HL-60 (cell line): ENCODE measurements around the gene VPS25.

ENCODE experiments used
- DNase-seq, 2 experiments: peaks; one replicate each; pipeline ENCODE4 v3.0.0-alpha.2; 2010 to 2020; ENCODE audit warnings: low read depth in 1 of 2, low spot score in 1 of 2
- H3K27ac ChIP-seq: fragments of 250-450 bp; sonication (Bioruptor Pico); replicated peaks from 2 replicates; pipeline ENCODE4 v1.5.1; 2020; ENCODE audit warnings: mild to moderate bottlenecking, moderate library complexity
- H3K27me3 ChIP-seq: fragments of 250-450 bp; sonication (Bioruptor Pico); 2 replicates; pipeline ENCODE4 v1.5.1; 2021; ENCODE audit warnings: mild to moderate bottlenecking, moderate library complexity; ENCODE audit not compliant: insufficient read depth, poor library complexity, severe bottlenecking
- H3K4me3 ChIP-seq: replicated peaks from 2 replicates; pipeline ENCODE4 v1.5.1; 2011; ENCODE audit warnings: mild to moderate bottlenecking, control low read depth, low read length; ENCODE audit not compliant: insufficient read depth
- GABPA ChIP-seq: IDR thresholded peaks from 2 replicates; pipeline ENCODE4 v1.6.1; 2012; ENCODE audit warnings: low read depth
- POLR2AphosphoS5 ChIP-seq: IDR thresholded peaks from 2 replicates; pipeline ENCODE4 v1.6.1; 2012; ENCODE audit warnings: low read depth
- SPI1 ChIP-seq: IDR thresholded peaks from 2 replicates; pipeline ENCODE4 v1.6.1; 2012; ENCODE audit warnings: low read depth, mild to moderate bottlenecking, borderline replicate concordance
- TF ChIP-seq, protein P1 (sequence below): IDR thresholded peaks from 2 replicates; pipeline ENCODE4 v1.6.1; 2012; ENCODE audit warnings: low read depth; ENCODE audit not compliant: insufficient replicate concordance
- TF ChIP-seq, protein P2 (sequence below): IDR thresholded peaks from one replicate; pipeline ENCODE4 v1.5.1; 2011; ENCODE audit warnings: low read length, control low read depth, inconsistent platforms; ENCODE audit not compliant: insufficient read depth

The VPS25 gene

DNA sequence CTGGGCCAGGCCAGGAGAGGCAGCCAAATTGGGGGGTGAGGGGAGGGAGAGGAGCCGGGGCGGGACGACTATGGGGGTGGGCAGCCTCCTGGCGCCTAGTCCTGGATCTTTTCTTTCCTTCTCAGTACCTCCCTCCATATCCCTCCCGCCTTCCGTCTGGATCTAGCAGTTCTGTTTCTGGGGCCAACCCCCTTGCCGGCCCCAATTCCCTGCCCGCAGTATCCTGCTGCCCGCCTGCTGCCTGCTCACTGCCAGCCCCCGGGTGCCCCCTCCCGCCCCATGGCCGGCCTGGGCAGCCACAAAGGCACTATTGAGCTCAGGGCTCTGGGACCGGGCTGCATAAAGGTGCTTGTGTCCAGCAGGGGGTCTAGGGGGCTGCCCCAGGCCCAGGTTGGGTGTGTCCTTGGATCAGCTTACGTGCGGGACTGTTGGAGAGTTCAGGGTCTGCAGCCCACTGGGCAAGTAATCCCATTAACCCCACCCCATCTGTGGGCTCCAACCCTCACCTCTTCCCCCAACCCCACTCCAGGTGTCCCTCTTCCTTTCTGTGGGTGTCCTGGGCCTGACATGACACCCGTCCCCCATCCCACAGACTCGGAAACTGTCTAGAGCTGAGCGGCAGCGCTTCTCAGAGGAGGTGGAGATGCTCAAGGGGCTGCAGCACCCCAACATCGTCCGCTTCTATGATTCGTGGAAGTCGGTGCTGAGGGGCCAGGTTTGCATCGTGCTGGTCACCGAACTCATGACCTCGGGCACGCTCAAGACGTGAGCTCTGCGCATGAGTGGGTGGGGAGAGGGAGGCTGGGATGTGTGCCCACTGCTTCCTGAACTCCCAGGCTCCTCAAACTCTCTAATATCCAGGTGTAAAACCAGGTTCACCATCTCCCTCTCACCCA, 9.2 kb downstream of the VPS25 start:
- Histone ChIP-seq H3K4me3 (no peak overlapping the region), H3K27me3 (peaks cover 51% of the 10 kb centered on the region), H3K27ac (no peak overlapping the region)
- TF ChIP-seq, protein P1, sequence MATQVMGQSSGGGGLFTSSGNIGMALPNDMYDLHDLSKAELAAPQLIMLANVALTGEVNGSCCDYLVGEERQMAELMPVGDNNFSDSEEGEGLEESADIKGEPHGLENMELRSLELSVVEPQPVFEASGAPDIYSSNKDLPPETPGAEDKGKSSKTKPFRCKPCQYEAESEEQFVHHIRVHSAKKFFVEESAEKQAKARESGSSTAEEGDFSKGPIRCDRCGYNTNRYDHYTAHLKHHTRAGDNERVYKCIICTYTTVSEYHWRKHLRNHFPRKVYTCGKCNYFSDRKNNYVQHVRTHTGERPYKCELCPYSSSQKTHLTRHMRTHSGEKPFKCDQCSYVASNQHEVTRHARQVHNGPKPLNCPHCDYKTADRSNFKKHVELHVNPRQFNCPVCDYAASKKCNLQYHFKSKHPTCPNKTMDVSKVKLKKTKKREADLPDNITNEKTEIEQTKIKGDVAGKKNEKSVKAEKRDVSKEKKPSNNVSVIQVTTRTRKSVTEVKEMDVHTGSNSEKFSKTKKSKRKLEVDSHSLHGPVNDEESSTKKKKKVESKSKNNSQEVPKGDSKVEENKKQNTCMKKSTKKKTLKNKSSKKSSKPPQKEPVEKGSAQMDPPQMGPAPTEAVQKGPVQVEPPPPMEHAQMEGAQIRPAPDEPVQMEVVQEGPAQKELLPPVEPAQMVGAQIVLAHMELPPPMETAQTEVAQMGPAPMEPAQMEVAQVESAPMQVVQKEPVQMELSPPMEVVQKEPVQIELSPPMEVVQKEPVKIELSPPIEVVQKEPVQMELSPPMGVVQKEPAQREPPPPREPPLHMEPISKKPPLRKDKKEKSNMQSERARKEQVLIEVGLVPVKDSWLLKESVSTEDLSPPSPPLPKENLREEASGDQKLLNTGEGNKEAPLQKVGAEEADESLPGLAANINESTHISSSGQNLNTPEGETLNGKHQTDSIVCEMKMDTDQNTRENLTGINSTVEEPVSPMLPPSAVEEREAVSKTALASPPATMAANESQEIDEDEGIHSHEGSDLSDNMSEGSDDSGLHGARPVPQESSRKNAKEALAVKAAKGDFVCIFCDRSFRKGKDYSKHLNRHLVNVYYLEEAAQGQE: no peak
- TF ChIP-seq SPI1: no peak
- TF ChIP-seq GABPA: no peak
- no peak for TF ChIP-seq POLR2AphosphoS5
- TF ChIP-seq, protein P2, sequence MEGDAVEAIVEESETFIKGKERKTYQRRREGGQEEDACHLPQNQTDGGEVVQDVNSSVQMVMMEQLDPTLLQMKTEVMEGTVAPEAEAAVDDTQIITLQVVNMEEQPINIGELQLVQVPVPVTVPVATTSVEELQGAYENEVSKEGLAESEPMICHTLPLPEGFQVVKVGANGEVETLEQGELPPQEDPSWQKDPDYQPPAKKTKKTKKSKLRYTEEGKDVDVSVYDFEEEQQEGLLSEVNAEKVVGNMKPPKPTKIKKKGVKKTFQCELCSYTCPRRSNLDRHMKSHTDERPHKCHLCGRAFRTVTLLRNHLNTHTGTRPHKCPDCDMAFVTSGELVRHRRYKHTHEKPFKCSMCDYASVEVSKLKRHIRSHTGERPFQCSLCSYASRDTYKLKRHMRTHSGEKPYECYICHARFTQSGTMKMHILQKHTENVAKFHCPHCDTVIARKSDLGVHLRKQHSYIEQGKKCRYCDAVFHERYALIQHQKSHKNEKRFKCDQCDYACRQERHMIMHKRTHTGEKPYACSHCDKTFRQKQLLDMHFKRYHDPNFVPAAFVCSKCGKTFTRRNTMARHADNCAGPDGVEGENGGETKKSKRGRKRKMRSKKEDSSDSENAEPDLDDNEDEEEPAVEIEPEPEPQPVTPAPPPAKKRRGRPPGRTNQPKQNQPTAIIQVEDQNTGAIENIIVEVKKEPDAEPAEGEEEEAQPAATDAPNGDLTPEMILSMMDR: no peak
- no peak for DNase-seq

DNA sequence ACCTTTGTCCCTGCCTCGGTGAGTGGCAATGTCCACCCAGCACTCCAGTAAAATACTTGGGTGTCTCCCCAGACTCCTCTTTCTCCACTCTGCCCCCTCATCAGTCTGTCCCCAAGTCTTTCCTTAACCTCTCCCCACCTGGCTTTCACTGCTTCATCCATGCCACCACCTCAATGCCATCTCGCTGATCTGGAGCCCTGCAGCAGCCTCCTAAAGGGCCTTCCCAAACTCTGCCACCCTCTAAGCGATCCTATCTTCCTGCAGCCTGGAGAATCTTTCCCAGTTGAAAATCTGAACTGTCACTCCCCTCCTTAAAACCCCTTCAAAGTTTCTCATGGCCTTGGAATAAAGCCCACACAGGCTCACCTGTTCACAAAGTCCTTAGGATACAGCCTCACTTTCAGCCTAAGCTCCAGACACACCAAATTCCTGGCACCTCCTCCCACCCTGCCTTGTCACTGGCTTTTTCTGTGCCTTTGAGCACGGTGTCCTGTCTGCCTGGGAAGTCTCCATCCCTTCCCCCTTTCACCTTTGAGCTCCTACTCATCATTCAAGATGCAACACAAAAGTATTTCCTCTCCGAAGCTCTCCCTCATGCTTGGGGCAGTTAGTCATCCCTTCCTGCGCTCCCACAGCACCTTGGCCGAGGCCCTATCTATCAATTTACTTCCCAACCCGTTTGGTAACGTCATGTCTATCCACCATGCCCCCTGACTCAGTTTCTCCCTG, 10.0 kb downstream of the VPS25 start:
- H3K27ac ChIP-seq: no peak overlapping the region
- no peak for TF ChIP-seq SPI1
- H3K27me3 ChIP-seq: peaks cover 51% of the 10 kb centered on the region
- H3K4me3 ChIP-seq: no peak overlapping the region
- DNase-seq: no peak

DNA sequence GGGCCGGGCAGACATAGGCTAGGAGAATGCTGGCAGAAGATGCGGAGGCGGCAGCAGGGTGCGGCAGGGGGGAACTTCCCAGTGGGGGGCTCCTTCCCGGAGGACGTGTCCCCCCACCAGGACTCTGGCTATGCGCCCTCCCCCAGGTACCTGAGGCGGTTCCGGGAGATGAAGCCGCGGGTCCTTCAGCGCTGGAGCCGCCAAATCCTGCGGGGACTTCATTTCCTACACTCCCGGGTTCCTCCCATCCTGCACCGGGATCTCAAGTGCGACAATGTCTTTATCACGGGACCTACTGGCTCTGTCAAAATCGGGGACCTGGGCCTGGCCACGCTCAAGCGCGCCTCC, 10.5 kb downstream of the VPS25 start:
- Histone ChIP-seq H3K27ac (no peak overlapping the region), H3K4me3 (no peak overlapping the region), H3K27me3 (peaks cover 51% of the 10 kb centered on the region)
- TF ChIP-seq POLR2AphosphoS5 (no peak), GABPA (no peak), SPI1 (no peak)
- TF ChIP-seq, protein P2: no peak
- TF ChIP-seq, protein P1: no peak
- DNase-seq: no peak

DNA sequence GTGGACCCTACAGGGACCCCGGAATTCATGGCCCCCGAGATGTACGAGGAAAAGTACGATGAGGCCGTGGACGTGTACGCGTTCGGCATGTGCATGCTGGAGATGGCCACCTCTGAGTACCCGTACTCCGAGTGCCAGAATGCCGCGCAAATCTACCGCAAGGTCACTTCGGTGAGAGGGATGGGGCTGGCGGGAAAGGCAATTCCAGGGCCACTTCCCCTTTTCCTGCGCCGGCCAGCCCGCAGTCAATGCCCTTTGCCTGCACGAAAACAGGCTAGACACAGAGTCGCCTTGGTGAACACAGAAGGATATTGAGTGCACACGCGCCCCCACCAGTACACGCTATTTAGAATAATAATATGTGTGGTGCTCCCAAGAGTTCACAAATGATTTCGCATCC, 11.2 kb downstream of the VPS25 start:
- Histone ChIP-seq H3K4me3 (no peak overlapping the region), H3K27me3 (peaks cover 51% of the 10 kb centered on the region), H3K27ac (no peak overlapping the region)
- TF ChIP-seq SPI1: peak; percentile 92
- TF ChIP-seq, protein P1: no peak
- DNase-seq: peak in 1 of 2 experiments; percentile 36
